Endothelial cell of hepatic sinusoid (primary cell): Measurements from ENCODE around the gene PADI4.

ENCODE experiments used
- in situ Hi-C: cut with HindIII; loops from 2 replicates; pipeline ENCODE4 v1.10.0; 2017; ENCODE audit warnings: low sequenced_read_pairs

PADI4 gene

GRCh38 chr1:17307946-17308345 is at the start of gene PADI4:
PADI4 (plus strand) TSS chr1:17308197; CDS start chr1:17308223, 26 bp downstream.
- in situ Hi-C loops, result no loop called here

- in situ Hi-C loops, result no loop called here
These were observed 49.3 kb upstream of the PADI4 start for GRCh38 chr1:17258758-17259130.

GRCh38 chr1:17259233-17259873 is 48.6 kb upstream of the PADI4 start:
- in situ Hi-C loops, result no loop called here

GRCh38 chr1:17260264-17260663 is 47.7 kb upstream of the PADI4 start:
- in situ Hi-C loops, result loop anchor here (5.0 kb wide), 2 partner anchors 73 to 92 kb away; no protein-coding TSS in a partner anchor

- in situ Hi-C loops, result loop anchor here (5.0 kb wide), 2 partner anchors 73 to 92 kb away; no protein-coding TSS in a partner anchor
These were observed 47.3 kb upstream of the PADI4 start for GRCh38 chr1:17260738-17261137.

- in situ Hi-C loops, result loop anchor here (5.0 kb wide), 2 partner anchors 77 to 88 kb away; no protein-coding TSS in a partner anchor
These were observed 44.1 kb upstream of the PADI4 start for GRCh38 chr1:17263936-17264335.

- in situ Hi-C loops, result loop anchor here (5.0 kb wide), 2 partner anchors 77 to 88 kb away; no protein-coding TSS in a partner anchor
These were observed 43.5 kb upstream of the PADI4 start for GRCh38 chr1:17264470-17264869.

GRCh38 chr1:17265162-17265561 is 42.8 kb upstream of the PADI4 start:
- in situ Hi-C loops, result no loop called here

- in situ Hi-C loops, result no loop called here
These were observed 42.0 kb upstream of the PADI4 start for GRCh38 chr1:17265950-17266349.

- in situ Hi-C loops, result loop anchor here (10.0 kb wide), 1 partner anchor 136 kb away; no protein-coding TSS in a partner anchor
These were observed 36.9 kb upstream of the PADI4 start for GRCh38 chr1:17270891-17271765.

GRCh38 chr1:17272066-17272465 is 35.9 kb upstream of the PADI4 start:
- in situ Hi-C loops, result loop anchor here (10.0 kb wide), 1 partner anchor 137 kb away; no protein-coding TSS in a partner anchor

GRCh38 chr1:17272646-17273045 is 35.4 kb upstream of the PADI4 start:
- in situ Hi-C loops, result loop anchor here (10.0 kb wide), 1 partner anchor 138 kb away; no protein-coding TSS in a partner anchor

GRCh38 chr1:17273096-17273495 is 34.9 kb upstream of the PADI4 start:
- in situ Hi-C loops, result loop anchor here (10.0 kb wide), 1 partner anchor 138 kb away; no protein-coding TSS in a partner anchor

- in situ Hi-C loops, result loop anchor here (10.0 kb wide), 1 partner anchor 140 kb away; no protein-coding TSS in a partner anchor
These were observed 33.5 kb upstream of the PADI4 start for GRCh38 chr1:17274186-17275170.

- in situ Hi-C loops, result loop anchor here (10.0 kb wide), 1 partner anchor 142 kb away; no protein-coding TSS in a partner anchor
These were observed 31.4 kb upstream of the PADI4 start for GRCh38 chr1:17276568-17276967.

GRCh38 chr1:17277511-17278159 is 30.4 kb upstream of the PADI4 start:
- in situ Hi-C loops, result loop anchor here (10.0 kb wide), 1 partner anchor 143 kb away; no protein-coding TSS in a partner anchor

- in situ Hi-C loops, result loop anchor here (10.0 kb wide), 1 partner anchor 144 kb away; no protein-coding TSS in a partner anchor
These were observed 28.8 kb upstream of the PADI4 start for GRCh38 chr1:17278996-17279830.

GRCh38 chr1:17280436-17280835 is 27.6 kb upstream of the PADI4 start:
- in situ Hi-C loops, result no loop called here

GRCh38 chr1:17280894-17281293 is 27.1 kb upstream of the PADI4 start:
- in situ Hi-C loops, result no loop called here
